Mucosa of rectum (tissue), 2 donors: ENCODE measurements around the gene RAPGEF5.

Source experiments
- H3K27ac ChIP-seq, 2 donors: one replicate each; pipeline ENCODE4 v1.7.0; 2013; ENCODE audit warnings: inconsistent platforms in 2 of 2, low read depth in 2 of 2, low read length in 2 of 2
- H3K27me3 ChIP-seq, 2 donors: one replicate each; pipeline ENCODE4 v1.7.0; 2013; ENCODE audit warnings: low read length in 2 of 2; ENCODE audit not compliant: control insufficient read depth in 2 of 2, insufficient read depth in 2 of 2
- H3K36me3 ChIP-seq, 2 donors: one replicate each; pipeline ENCODE4 v1.7.0; 2013; ENCODE audit warnings: low read length in 2 of 2; ENCODE audit not compliant: control insufficient read depth in 2 of 2, insufficient read depth in 2 of 2
- H3K4me1 ChIP-seq, 2 donors: one replicate each; pipeline ENCODE4 v1.7.0; 2013; ENCODE audit warnings: low read length in 2 of 2, mild to moderate bottlenecking in 1 of 2; ENCODE audit not compliant: control insufficient read depth in 2 of 2, insufficient read depth in 2 of 2
- H3K4me3 ChIP-seq, 2 donors: one replicate each; pipeline ENCODE4 v1.7.0; 2013; ENCODE audit warnings: low read length in 2 of 2
- H3K9ac ChIP-seq, 2 donors: one replicate each; pipeline ENCODE4 v1.7.0; 2013; ENCODE audit warnings: low read length in 2 of 2, low read depth in 1 of 2, mild to moderate bottlenecking in 1 of 2
- H3K9me3 ChIP-seq, 2 donors: one replicate each; pipeline ENCODE4 v1.7.0; 2013; ENCODE audit warnings: low read length in 2 of 2; ENCODE audit not compliant: control insufficient read depth in 2 of 2
- donor health status: healthy.
- donor health status: Normal muscosa, but diverticular disease.

The RAPGEF5 gene

GRCh38 chr7:22201186-22201880, 155.6 kb downstream of the RAPGEF5 start:
- Histone ChIP-seq H3K27me3 (no peaks in the 10 kb centered on the region), H3K4me3 (no peak overlapping the region), H3K36me3 (peaks cover 7 to 15% of the 10 kb centered on the region in 2 donors), H3K9ac (no peak overlapping the region), H3K27ac (no peak overlapping the region), H3K4me1 (peaks cover 0 to 4% of the 10 kb centered on the region in 2 donors), H3K9me3 (no peaks in the 10 kb centered on the region)

DNA sequence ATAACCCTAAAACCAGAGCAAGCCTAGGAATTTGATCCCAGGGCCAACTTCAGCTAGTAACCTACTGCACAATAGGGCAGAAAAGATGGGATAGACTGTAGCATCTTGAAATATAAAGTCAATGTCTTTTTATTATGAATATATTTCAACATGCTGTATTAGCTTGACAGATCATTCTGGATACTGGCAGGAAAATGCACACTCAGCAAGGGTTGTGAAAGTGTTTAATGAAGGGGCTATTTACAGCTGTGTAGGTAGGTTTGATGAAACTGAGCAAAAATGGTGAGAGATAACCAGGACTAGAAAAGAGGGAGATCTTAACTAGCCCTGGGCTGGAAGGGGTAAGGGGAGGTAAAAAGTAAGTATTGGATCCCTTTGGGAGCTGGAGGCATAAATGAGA, 156.2 kb downstream of the RAPGEF5 start:
- Histone ChIP-seq H3K9me3 (no peaks in the 10 kb centered on the region), H3K36me3 (peaks cover 7 to 15% of the 10 kb centered on the region in 2 donors), H3K4me3 (no peak overlapping the region), H3K4me1 (peaks cover 0 to 4% of the 10 kb centered on the region in 2 donors), H3K27ac (no peak overlapping the region), H3K9ac (no peak overlapping the region), H3K27me3 (no peaks in the 10 kb centered on the region)

- H3K36me3 ChIP-seq = peaks cover 7 to 15% of the 10 kb centered on the region in 2 donors
- no peaks in the 10 kb centered on the region for H3K9me3 ChIP-seq
- no peak overlapping the region for H3K4me3 ChIP-seq
- H3K4me1 ChIP-seq = peaks cover 0 to 4% of the 10 kb centered on the region in 2 donors
- no peak overlapping the region for H3K9ac ChIP-seq
- no peaks in the 10 kb centered on the region for H3K27me3 ChIP-seq
- H3K27ac ChIP-seq = no peak overlapping the region
These were observed 156.7 kb downstream of the RAPGEF5 start for GRCh38 chr7:22200238-22200637.

GRCh38 chr7:22197376-22197775, 159.6 kb downstream of the RAPGEF5 start:
- Histone ChIP-seq H3K9ac (no peak overlapping the region), H3K4me1 (peaks cover 0 to 4% of the 10 kb centered on the region in 2 donors), H3K4me3 (no peak overlapping the region), H3K27me3 (no peaks in the 10 kb centered on the region), H3K27ac (no peak overlapping the region), H3K9me3 (no peaks in the 10 kb centered on the region), H3K36me3 (peaks cover 11 to 16% of the 10 kb centered on the region in 2 donors)

- no peak overlapping the region for H3K27ac ChIP-seq
- H3K27me3 ChIP-seq = no peaks in the 10 kb centered on the region
- no peak overlapping the region for H3K9ac ChIP-seq
- H3K4me1 ChIP-seq = no peaks in the 10 kb centered on the region
- no peak overlapping the region for H3K4me3 ChIP-seq
- H3K36me3 ChIP-seq = peaks cover 13 to 18% of the 10 kb centered on the region in 2 donors
- no peaks in the 10 kb centered on the region for H3K9me3 ChIP-seq
These were observed 160.5 kb downstream of the RAPGEF5 start for GRCh38 chr7:22196429-22196828.

DNA sequence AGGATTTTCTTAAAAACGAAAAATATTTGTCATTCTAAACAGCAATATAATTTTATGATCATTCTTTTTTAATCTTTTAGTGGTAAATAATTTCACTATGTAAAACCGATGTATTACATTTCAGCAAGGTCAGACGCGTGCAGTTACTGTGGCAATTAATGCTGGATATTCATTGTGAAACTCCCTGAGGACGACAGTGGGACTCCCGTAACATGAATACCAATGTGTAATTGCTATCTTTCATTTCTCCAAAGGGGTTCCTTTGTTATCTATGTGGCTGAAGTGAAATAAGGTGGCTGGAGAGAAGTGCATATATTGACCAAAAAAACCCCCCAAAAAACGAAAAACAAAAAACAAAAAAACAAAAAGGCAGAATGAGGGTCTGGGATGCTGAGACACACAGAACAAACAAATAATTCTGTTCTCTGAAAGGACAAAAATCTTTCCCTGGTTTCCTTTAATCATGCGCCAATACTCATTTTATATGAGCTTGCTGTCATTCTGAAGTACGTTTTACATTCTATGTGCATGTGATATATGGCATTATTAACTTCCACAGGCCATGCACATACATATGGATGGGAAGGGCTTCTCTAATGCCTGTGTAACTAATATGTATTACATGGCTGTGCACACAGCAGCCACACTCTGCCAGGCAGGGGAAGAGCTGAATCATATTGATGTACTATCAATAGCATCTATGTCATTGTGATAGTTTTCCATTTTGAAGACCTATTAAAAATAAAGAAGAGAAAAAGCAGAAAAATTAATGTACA, 161.4 kb downstream of the RAPGEF5 start:
- Histone ChIP-seq H3K27ac (no peak overlapping the region), H3K9me3 (no peaks in the 10 kb centered on the region), H3K4me1 (no peaks in the 10 kb centered on the region), H3K4me3 (no peak overlapping the region), H3K9ac (no peak overlapping the region), H3K36me3 (peaks cover 19 to 21% of the 10 kb centered on the region in 2 donors), H3K27me3 (no peaks in the 10 kb centered on the region)

DNA sequence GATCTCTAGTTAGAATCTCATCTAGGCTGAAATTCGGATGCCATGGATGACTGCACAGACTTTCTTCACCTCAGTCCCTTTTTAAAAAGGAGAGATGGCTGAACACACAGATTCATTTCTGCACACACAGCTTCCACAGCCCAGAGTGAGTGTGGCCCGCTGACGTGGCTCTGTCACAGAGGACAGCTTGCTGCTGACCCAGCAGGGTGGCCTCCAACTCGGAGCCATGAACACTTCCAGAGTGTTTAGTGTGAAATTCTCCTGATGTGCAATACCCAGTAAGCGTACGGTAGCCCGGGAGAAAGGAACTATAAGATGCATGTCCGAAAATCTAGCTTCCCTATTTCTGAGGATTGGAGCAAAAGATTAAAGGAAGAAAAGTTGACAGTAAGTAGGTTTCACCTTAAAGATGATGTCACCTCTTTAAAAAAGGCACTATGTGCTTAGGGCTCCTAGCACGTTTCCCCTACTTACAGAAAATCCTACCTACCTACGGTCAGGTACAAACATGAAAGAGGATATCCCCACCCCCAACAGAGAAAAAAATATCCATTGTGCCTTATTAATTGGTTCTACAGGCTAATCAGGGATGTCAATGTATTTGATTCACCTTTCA, 162.2 kb downstream of the RAPGEF5 start:
- H3K9ac ChIP-seq = no peak overlapping the region
- no peaks in the 10 kb centered on the region for H3K27me3 ChIP-seq
- no peaks in the 10 kb centered on the region for H3K9me3 ChIP-seq
- no peak overlapping the region for H3K27ac ChIP-seq
- H3K4me3 ChIP-seq = no peak overlapping the region
- peaks cover 19 to 23% of the 10 kb centered on the region in 2 donors for H3K36me3 ChIP-seq
- H3K4me1 ChIP-seq = no peaks in the 10 kb centered on the region

DNA sequence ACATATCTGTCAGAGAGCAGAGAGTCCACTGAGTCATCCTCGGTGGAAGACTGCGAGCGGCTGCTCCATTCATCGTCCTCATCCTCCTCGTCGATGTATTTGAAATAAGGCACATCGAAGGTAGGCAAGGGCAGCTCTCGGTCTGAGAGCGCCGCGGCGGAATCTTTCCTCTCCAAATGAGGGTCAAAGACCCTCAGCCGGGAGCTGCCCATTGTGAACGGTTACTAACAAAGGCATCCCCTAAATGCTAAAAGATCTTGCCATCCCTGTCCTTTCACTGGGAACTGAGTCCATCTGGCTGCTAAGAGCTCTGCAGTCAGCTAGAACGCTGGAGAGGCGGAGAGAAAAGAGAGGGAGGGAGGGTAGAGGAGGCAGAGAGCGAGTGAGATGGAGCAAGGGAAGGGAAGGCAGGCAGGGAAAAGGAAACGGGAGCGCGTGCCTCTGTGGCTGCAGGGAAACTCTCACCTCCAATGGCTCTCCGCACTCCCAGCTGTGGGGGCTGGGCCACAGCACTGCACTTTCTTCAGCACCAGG, 163.4 kb downstream of the RAPGEF5 start:
- Histone ChIP-seq H3K4me3 (peak overlapping the region in 1 of 2 donors; percentile 39), H3K4me1 (no peaks in the 10 kb centered on the region), H3K27ac (no peak overlapping the region), H3K27me3 (no peaks in the 10 kb centered on the region), H3K36me3 (peaks cover 23% of the 10 kb centered on the region in 2 donors), H3K9me3 (no peaks in the 10 kb centered on the region), H3K9ac (no peak overlapping the region)

DNA sequence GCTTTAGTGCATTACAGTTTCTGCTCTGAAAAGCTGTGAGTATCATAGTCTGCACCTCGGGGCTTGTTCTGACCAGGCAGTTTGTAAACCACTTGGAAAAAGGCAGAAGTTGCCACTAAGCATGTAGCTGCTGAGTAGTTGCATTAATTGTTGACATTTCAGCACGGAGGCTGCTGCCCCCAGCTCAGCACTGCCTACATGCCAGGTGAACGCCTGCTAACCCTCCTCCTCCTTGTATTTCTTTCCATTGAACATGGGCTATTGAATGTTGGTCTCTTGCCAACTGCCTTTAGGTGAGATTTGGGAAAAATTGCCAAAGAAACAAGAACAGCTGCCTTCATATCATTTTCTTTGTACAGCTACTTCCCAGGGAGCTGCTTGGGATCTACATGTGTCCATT, 164.2 kb downstream of the RAPGEF5 start:
- Histone ChIP-seq H3K9ac (no peak overlapping the region), H3K9me3 (no peaks in the 10 kb centered on the region), H3K4me3 (peak overlapping the region in 1 of 2 donors; percentile 39), H3K27me3 (no peaks in the 10 kb centered on the region), H3K27ac (no peak overlapping the region), H3K36me3 (peaks cover 23 to 27% of the 10 kb centered on the region in 2 donors), H3K4me1 (no peaks in the 10 kb centered on the region)

- H3K4me1 ChIP-seq = no peaks in the 10 kb centered on the region
- H3K27me3 ChIP-seq = no peaks in the 10 kb centered on the region
- H3K4me3 ChIP-seq = no peak overlapping the region
- no peak overlapping the region for H3K9ac ChIP-seq
- no peak overlapping the region for H3K27ac ChIP-seq
- H3K9me3 ChIP-seq = no peaks in the 10 kb centered on the region
- peaks cover 25 to 28% of the 10 kb centered on the region in 2 donors for H3K36me3 ChIP-seq
These were observed 166.2 kb downstream of the RAPGEF5 start for GRCh38 chr7:22190736-22191135.
